ENCODE measurements around the gene ETS1. TPM values are rescaled to one million over a fixed set of nuclear protein-coding genes. Genes with fewer than 3 reads are reported as not detected.
A peak's percentile ranks its signal among the peaks of the same experiment; 100 is the strongest.
"Not testable (repeated sequence)": the region's sequence is repeated elsewhere in the genome, so short reads cannot be mapped to it uniquely, and the experiment has no call there.

The ETS1 gene
- total RNA-seq, 6 experiments from 2014 or later = 14.2 to 37.2 (median 23.3) TPM

GRCh38 chr11:128448200-128448886, 139.0 kb downstream of the ETS1 start:
- DNase-seq = peak; percentile 70 to 78 (median 77)
- 27% methylated on average over 7 of the region's 7 CpGs for WGBS (ENCODE audit: insufficient coverage, low coverage, low lambda C conversion rate, missing lambda C conversion rate)
- Histone ChIP-seq H3K4me1 (peaks cover 0 to 16% (median 0%) of the 10 kb centered on the region in 4 donors), H3K9me3 (no peaks in the 10 kb centered on the region), H3K27me3 (no peaks in the 10 kb centered on the region), H3K4me3 (no peak overlapping the region), H3K27ac (peak overlapping the region; percentile 48 to 74 (median 62)), H3K36me3 (no peaks in the 10 kb centered on the region)
- TF ChIP-seq CTCF (IDR thresholded peaks at IDR 0.05) = peak in 3 of 4 donors; percentile 18 to 31 (median 26)
- TF ChIP-seq POLR2A (IDR thresholded peaks at IDR 0.05) = peak; percentile 32
- ATAC-seq = peak; percentile 88 to 98 (median 95)
- intact Hi-C loops (cut with DNase I) = no loop called here

DNA sequence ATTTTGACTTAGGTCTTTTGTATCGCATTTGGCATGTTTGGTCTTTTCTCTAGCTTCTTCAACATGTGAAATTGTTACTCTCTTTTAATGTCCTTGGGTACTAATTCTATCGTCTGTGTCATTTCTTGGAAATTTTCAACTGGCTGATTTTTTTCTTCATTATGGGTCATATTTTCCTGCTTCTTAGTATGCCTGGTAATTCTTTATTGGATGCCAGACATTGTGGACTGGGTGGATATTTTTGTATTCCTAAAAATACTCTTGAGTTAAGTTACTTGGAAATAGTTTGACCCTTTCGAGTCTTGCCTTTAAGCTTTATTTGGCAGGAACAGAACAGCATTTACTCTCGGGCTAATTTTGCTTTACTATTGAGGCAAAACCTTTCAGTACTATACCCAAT, 140.1 kb downstream of the ETS1 start:
- no peak overlapping the region for H3K4me3 ChIP-seq
- no peaks in the 10 kb centered on the region for H3K27me3 ChIP-seq
- intact Hi-C loops (cut with DNase I) = no loop called here
- DNase-seq = no peak
- H3K36me3 ChIP-seq = no peaks in the 10 kb centered on the region
- TF ChIP-seq POLR2A (IDR thresholded peaks at IDR 0.05) (no peak), CTCF (IDR thresholded peaks at IDR 0.05) (no peak)
- no peak overlapping the region for H3K27ac ChIP-seq
- peaks cover 0 to 11% (median 0%) of the 10 kb centered on the region in 4 donors for H3K4me1 ChIP-seq
- ATAC-seq = no peak
- no peaks in the 10 kb centered on the region for H3K9me3 ChIP-seq
- 71% methylated on average over 4 of the region's 4 CpGs for WGBS (ENCODE audit: insufficient coverage, low coverage, low lambda C conversion rate, missing lambda C conversion rate)

DNA sequence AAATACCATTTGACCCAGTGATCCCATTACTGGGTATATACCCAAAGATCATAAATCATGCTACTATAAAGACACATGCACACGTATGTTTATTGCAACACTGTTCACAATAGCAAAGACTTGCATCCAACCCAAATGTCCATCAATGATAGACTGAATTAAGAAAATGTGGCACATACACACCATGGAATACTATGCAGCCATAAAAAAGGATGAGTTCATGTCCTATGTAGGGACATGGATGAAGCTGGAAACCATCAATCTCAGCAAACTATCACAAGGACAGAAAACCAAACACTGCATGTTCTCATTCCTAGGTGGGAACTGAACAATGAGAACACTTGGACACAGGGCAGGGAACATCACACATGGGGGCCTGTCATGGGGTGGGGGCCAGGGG, 141.4 kb downstream of the ETS1 start:
- H3K36me3 ChIP-seq; H3K4me3 ChIP-seq; H3K4me1 ChIP-seq; H3K27me3 ChIP-seq; DNase-seq; H3K27ac ChIP-seq; ATAC-seq; H3K9me3 ChIP-seq; intact Hi-C loops (cut with DNase I): not testable (repeated sequence)
- WGBS (ENCODE audit: insufficient coverage, low coverage, low lambda C conversion rate, missing lambda C conversion rate) = 80% methylated on average over 1 of the region's 1 CpG

- Histone ChIP-seq H3K4me1 (no peaks in the 10 kb centered on the region), H3K4me3 (no peak overlapping the region), H3K9me3 (no peaks in the 10 kb centered on the region), H3K27ac (no peak overlapping the region), H3K36me3 (no peaks in the 10 kb centered on the region), H3K27me3 (no peaks in the 10 kb centered on the region)
- peak in 1 of 4 donors; percentile 18 for ATAC-seq
- no peak for DNase-seq
- TF ChIP-seq CTCF (IDR thresholded peaks at IDR 0.05) = no peak
- TF ChIP-seq POLR2A (IDR thresholded peaks at IDR 0.05) = no peak
- intact Hi-C loops (cut with DNase I) = no loop called here
- 85% methylated on average over 2 of the region's 2 CpGs for WGBS (ENCODE audit: insufficient coverage, low coverage, low lambda C conversion rate, missing lambda C conversion rate)
These were observed 150.2 kb downstream of the ETS1 start for GRCh38 chr11:128437136-128437535.

DNA sequence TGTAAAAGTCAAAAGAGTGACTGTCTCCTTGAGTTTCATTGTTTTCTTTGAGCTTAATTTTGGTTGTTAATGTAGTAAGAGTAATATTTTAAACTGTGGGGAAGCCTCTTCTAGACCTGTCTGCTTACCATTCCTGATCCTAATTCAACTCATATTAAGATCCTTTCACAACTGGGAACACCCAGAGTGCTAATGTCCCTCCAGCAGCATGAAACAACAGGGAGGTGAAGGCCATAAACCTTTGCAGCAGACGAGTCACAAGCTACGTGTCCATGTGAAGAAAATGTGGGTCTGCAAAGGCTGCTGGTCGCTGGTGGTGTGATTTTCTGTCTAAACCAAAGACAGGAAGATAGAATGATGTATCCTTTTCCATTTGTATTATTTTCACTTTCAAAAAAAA, 152.5 kb downstream of the ETS1 start:
- Histone ChIP-seq H3K27ac (no peak overlapping the region), H3K27me3 (no peaks in the 10 kb centered on the region), H3K4me3 (no peak overlapping the region), H3K36me3 (no peaks in the 10 kb centered on the region), H3K9me3 (no peaks in the 10 kb centered on the region), H3K4me1 (no peaks in the 10 kb centered on the region)
- intact Hi-C loops (cut with DNase I) = no loop called here
- 52% methylated on average over 3 of the region's 3 CpGs for WGBS (ENCODE audit: insufficient coverage, low coverage, low lambda C conversion rate, missing lambda C conversion rate)
- DNase-seq (no peak), ATAC-seq (no peak)
- no peak for TF ChIP-seq POLR2A (IDR thresholded peaks at IDR 0.05)
